NCI-H345 (cell line): ENCODE measurements around the gene BRSK2.
"Not testable (repeated sequence)": the region's sequence is repeated elsewhere in the genome, so short reads cannot be mapped to it uniquely, and the experiment has no call there.

Experiments
- DNase-seq: peaks from one replicate; lab custom pipeline; 2025; lab: John Stamatoyannopoulos, UW

Gene BRSK2

DNA sequence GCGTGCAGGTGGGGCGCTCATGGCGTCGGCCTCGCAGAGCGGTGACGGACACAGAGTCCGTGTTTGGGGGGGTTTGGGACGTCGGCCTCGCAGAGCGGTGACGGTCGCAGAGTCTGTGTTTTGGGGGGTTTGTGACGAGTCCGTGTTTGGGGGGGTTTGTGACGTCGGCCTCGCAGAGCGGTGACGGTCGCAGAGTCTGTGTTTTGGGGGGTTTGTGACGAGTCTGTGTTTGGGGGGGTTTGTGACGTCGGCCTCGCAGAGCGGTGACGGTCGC lies 20.1 kb downstream of the BRSK2 start:
- DNase-seq: not testable (repeated sequence)

GRCh38 chr11:1410366-1411291 lies 20.9 kb downstream of the BRSK2 start:
- no peak for DNase-seq

DNA sequence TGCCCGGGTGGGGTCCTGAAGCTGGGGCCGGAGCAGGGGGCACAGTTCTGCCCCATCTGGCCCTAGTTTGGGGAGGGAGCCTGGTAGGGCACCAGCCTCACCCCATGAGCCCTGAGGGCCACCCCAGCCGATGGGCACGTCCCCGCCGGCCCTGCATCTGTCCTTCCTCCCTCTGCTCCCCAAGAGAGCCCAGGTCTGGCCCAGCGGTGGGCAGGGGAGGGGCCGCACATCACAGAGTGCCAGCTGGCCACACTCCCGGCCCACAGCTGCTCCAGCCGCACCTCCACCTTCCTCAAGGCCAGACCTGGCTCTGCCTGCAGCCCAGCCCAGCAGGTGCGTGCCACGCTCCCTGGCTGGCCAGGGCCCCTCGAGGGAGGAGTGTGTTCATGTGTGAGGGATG lies 21.6 kb downstream of the BRSK2 start:
- no peak for DNase-seq

- not testable (repeated sequence) for DNase-seq
Measured at GRCh38 chr11:1411739-1412138, 22.0 kb downstream of the BRSK2 start.

GRCh38 chr11:1412377-1413095 lies 22.8 kb downstream of the BRSK2 start:
- no peak for DNase-seq

GRCh38 chr11:1414650-1415049 lies 24.9 kb downstream of the BRSK2 start:
- DNase-seq: no peak

DNA sequence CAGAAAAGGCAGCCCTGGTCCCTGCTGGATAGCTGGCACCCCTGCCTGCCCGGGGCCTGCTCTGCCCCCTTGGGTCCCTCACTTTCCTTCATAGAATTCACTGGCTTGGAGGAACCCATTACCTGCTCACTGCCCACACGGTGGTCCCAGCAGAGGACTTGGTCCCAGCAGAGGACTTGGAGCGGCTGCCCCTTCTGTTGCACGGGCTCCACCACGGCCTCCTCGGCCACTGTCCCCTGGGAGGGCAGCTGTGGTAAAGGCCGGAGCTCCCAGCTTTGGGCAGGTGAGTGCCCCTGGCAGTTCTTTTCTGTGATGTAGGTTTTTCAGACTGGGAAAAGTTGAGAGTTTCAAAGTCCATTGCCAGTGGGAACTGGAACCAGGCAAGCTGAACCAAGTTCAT lies 25.9 kb downstream of the BRSK2 start:
- no peak for DNase-seq

- not testable (repeated sequence) for DNase-seq
Measured at GRCh38 chr11:1418192-1418795, 28.6 kb downstream of the BRSK2 start.

DNA sequence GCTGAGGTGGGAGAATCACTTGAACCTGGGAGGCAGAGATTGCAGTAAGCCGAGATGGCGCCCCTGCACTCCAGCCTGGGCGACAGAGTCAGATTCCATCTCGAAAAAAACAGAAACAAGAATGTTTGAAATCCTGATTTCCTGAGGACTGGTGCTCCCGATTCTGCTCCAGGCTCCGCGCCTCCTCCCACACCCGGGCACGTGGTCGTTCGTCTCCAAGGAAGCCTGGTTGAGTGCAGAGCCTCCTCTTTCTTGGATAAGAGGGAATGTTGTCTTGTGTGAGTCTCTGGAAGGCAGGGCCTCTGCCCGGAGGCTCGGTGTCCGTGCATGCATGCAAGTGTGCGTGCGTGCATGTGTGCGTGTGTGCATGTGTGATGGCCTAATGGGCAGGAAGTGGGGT lies 30.1 kb downstream of the BRSK2 start:
- no peak for DNase-seq

GRCh38 chr11:1421291-1421690 lies 31.6 kb downstream of the BRSK2 start:
- peak; percentile 9 for DNase-seq

GRCh38 chr11:1422481-1422880 lies 32.7 kb downstream of the BRSK2 start:
- DNase-seq: no peak

- DNase-seq: no peak
Measured at GRCh38 chr11:1422981-1423380, 33.2 kb downstream of the BRSK2 start.

GRCh38 chr11:1423406-1423805 lies 33.7 kb downstream of the BRSK2 start:
- not testable (repeated sequence) for DNase-seq

DNA sequence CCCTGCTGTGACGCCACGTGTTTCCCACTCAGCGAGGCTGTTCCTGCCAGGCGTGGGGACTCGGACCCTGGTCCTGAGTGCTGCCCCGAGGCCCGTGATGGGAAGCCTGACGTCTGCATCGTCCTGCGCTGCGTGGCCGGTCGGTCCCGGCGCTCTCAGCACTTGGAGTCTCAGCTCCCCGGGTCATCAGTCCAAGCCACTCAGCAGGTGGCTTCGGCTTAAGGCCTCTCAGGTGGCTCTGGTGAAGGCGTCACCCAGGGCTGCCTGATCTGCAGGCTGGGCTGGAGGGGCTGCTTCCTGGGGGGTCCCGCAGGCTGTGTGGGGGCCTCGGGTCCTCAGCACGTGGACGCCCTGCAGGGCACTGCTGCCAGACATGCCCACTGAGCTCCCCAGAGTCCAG lies 35.3 kb downstream of the BRSK2 start:
- DNase-seq: no peak

- no peak for DNase-seq
Measured at GRCh38 chr11:1425439-1425838, 35.7 kb downstream of the BRSK2 start.

- no peak for DNase-seq
Measured at GRCh38 chr11:1428762-1429316, 39.1 kb downstream of the BRSK2 start.

GRCh38 chr11:1433568-1433967 lies 43.8 kb downstream of the BRSK2 start:
- no peak for DNase-seq

- no peak for DNase-seq
Measured at GRCh38 chr11:1433977-1434640, 44.4 kb downstream of the BRSK2 start.

GRCh38 chr11:1435479-1435819 lies 45.7 kb downstream of the BRSK2 start:
- not testable (repeated sequence) for DNase-seq

DNA sequence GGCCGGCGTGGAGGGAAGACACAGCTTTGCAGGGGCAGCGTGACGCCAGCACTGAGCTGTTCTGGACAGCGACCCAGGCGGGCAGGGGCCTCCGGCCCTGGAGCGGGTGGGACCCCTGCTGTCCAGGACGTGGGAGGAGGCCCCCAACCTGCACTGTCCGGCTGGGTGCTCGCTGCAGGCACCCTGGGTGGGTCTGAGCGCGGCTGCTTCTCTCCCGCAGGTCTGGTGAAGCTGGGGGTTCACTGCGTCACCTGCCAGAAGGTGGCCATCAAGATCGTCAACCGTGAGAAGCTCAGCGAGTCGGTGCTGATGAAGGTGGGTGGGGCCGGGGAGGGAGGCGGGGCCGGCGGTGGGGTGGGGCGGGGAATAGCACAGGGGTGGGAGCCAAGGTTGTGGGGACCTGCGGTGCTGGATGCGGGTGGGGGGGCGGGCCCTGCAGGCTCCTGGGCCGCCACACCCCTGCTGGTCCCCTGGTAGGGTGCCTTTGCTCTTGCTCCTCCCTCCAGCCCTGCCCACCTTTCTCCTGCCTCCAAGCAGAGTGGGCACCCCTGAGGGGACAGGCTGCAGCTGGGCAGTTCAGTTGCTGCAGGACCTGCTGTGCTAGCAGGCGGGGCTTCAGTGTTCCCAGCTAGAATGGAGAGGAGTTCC lies 46.2 kb downstream of the BRSK2 start:
- peak; percentile 85 for DNase-seq

GRCh38 chr11:1436468-1437039 lies 46.8 kb downstream of the BRSK2 start:
- DNase-seq: no peak
